ENCODE measurements around the gene COL16A1.

Gene COL16A1

DNA sequence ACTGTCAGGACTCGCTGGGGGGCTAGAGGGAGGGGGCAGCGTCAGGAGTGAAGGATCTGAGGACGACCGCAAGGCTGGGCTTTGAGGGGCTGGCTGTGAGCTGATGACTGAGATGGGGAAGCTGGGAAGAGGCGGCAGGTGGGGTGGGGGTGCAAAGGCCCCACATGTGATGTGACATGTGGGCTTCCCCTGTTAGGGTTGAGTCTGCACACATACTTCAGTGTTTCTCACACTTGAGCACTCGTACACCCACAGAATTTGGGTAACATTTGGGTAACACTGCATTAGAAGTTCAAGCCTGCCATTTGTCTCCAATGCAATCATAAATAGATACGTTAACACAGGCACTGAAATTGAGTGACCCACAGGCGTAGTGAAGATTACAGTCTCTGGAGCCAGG is 16.2 kb downstream of the COL16A1 start:
- DNase-seq (ENCODE audit: low spot score) = no peak

DNA sequence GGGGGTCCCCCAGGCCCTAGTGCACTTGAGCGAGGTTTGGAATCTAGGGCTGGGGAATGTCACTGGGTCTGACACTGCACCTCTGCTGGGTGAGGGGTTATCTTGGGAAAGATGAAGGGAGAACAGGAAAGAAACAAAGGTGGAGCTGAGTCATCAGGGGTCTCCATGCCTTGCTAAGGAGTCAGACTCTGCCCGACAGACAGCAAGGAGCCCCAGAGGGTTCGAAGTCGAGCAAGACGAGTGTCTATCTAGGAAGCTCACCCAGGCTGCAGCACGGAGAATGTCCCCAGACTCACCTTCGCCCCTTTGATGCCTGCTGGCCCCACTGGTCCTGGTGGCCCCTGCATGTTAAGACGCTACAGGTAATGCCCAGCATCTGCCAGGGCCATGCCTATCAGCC is 18.0 kb downstream of the COL16A1 start:
- DNase-seq (ENCODE audit: low spot score) = no peak

DNA sequence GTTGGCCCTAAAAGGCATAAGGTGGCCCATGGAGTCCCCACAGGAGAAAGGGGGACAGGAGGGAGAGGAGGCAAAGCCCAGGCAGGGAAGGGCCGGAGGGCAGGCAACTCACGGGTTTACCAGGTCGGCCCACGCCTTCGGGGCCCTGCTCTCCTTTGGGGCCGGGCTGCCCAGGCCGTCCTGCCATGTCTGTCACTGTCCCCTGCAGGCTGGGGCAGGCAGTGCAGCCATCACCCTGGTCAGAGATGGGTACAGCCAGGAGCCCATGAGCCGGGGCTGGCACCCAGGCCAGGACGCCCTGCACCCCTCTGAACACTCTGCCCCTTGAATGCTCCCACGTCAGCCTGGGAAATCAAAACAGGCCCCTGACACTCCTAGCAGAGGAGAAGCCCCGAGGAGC is 19.8 kb downstream of the COL16A1 start:
- DNase-seq (ENCODE audit: low spot score) = peak; percentile 79

DNA sequence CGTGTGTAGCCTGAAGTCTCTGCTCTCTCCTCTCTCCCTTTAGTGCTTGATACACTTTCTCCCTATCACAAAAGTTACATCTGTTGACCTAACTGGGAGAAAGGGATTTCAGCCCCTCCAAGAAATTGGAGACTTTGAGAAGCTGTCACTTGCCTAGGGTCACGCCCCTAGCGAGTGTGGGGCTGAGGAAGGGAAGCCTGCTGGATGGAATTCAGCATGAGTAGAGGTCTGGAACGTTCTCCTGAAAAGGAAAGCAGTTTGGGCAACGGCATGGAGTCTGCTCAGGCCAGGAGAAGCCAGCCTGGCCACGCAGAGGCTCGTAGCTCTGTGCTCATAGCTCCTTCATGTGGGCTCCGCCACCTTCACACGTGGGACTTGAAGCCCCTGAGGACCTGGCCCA is 22.4 kb downstream of the COL16A1 start:
- no peak for DNase-seq (ENCODE audit: low spot score)

DNA sequence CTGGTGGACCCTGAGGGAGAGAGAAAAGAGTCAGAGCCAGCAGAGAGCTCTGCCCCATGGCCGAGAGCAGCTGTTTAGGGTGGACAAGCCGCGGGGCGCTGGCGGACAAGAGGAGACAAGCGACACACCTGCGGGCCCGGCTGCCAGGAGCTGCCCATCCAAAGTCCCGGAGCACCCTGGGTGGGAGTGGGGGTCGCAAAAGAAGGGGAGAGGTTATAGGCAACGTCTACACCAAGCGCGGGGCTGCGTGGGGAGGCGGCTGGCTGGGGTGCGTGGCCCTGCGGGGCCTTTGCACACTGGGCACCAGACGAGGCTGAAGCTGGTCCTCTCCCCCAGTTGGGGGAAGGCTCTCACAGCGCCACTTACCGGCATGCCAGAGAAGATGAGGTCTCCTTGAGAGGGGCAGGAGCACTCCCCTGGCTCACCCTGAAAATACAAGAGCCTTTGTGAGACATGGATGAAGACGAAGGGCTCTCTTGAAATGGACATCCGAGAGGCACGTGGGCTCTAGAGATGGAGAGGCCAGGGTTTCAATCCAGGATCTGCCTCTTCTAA is 24.1 kb downstream of the COL16A1 start:
- DNase-seq (ENCODE audit: low spot score) = no peak

DNA sequence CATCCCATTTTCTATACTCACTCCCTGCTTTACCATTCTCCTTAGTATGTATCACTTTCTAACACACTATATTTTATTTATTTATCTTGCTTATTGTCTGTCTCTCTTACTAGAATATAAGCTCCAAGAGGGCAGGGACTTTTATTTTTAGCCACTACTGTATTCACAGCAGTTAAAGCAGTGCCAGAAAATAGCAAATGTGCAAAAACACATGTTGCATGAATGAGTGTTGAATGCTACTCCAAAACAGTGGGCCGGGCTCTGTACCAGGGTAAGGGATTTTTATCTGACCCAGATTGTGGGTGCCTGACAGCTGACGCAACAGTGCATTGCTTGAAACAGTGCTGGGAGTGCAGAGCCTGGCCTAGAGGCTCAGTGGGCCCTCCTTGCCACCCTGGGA is 24.7 kb downstream of the COL16A1 start:
- DNase-seq (ENCODE audit: low spot score) = no peak

DNA sequence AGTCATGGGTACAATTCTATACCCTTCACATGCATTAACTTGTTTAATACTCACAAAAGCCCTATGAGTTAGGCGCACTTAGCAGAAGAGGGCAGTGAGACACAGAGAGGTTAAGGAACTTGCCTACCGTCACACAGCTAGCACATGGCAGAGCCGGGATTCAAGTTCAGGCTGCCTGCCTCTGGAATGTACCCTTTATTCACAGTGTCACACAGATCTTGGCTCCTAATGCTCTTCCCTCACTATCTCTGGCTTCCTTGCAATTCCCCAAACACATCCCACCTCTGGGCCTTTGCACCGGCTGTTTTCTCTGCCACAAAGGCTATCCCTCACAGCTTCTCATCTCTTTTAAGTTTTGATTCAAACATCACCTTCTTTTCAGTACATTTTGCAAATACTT is 25.1 kb downstream of the COL16A1 start:
- DNase-seq (ENCODE audit: low spot score) = no peak

DNA sequence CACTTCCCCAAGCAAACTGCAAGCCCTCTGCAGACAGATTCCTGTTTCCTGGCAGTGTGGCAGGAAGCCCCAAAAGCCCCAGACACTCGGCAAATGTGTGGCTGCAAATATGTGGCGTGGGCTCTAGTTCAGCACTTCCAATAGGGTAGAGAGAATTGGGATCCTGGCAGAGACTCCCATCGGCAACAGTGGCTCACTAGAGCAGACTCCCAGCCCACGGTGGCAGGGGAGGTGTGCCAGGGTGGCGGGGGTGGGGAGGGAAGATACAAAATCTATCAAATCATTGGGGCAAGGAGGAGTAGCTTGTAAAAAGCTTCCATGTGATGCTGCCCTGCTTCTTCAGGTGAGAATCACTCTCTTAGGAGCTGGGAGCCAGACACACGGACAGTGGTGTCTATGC is 25.9 kb downstream of the COL16A1 start:
- no peak for DNase-seq (ENCODE audit: low spot score)

DNA sequence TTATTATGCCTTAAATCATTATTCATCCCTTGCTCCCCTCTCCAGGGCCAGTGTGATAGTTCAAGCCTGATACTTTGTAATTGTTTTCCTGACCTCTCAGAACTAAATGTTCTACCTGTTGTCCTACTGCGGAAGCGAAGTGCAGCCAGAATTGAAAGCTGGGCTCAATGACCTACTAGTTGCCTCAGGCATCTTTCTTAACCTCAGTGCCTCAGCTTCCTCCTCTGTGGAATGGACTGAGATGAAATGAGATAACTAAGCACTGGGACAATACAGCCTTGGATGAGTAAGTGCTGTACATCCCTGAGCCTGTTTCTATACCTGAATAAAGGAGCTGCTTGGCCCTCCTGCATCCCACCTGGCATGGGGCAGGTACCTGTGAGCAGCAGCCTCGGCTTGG is 26.4 kb downstream of the COL16A1 start:
- no peak for DNase-seq (ENCODE audit: low spot score)

DNA sequence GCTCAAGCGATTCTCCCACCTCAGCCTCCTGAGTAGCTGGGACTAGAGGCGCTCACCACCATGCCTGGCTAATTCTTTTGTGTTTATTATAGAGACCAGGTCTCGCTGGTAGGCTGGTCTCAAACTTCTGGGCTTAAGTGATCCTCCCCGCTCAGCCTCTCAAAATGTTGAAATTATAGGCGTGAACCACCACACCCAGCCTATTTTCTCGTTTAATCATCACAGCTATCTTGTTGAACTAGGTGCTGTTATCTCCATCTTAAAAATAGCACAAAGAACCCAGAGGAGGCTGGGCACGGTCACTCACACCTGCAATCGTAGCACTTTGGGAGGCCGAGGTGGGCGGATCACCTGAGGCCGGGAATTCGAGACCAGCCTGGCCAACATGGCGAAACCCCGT is 28.1 kb downstream of the COL16A1 start:
- no peak for DNase-seq (ENCODE audit: low spot score)

DNA sequence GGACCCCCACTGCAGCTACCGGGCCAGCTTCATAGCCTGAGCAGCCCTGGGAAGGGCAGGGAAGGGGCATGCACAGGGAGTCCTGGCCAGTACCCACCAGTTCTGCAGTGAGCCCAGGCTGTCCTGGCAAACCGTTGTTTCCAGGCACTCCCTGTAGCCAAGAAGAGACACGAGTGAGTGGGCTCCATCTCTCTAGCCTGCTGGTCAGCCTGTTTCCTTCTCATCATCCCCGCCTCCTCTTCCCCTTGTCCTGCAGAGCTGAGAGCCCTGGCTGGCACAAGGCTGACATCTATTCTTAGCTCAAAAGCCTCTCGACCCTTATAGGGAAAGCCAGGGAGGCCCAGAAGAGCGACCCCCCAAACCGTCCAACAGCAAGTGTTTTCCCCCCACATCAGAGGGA is 28.7 kb downstream of the COL16A1 start:
- DNase-seq (ENCODE audit: low spot score) = no peak

DNA sequence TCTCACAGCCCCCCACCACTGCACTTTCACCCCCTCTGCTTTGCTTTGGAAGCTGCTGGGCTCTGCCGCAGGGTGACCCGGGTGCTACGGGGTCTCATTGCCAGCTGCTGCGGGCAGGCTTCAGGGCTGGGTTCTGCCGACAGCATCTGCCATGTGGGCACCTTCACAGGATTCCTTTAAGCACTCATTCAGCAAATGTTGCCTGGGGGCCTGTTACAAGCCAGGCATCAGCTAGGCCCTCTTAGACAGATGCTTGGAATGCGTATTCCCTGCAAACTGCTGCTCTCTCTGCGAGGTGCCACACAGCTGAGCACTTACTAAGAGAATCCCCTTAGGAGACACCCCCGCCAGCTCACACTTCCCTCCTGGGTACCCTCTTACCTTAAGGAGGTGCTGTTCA is 29.2 kb downstream of the COL16A1 start:
- no peak for DNase-seq (ENCODE audit: low spot score)

DNA sequence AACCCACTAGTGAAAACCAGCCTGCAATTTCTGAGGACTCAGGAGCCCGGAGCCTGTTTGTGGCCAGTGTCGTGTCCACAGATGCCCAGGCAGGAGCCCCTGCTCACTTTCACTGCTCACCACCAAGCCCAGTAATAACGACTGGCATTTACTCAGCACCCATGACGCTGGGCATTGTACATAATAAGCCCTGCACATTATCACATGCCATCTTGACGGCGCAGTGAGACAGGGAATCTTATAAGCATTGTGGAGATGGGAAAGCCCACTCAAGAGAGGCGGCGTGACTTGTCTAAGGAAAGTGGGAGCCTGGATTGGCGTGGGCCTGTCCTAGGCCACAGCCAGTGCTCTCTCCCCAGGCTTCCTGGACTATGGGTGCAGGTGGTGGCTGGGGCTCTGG is 30.4 kb downstream of the COL16A1 start:
- no peak for DNase-seq (ENCODE audit: low spot score)

DNA sequence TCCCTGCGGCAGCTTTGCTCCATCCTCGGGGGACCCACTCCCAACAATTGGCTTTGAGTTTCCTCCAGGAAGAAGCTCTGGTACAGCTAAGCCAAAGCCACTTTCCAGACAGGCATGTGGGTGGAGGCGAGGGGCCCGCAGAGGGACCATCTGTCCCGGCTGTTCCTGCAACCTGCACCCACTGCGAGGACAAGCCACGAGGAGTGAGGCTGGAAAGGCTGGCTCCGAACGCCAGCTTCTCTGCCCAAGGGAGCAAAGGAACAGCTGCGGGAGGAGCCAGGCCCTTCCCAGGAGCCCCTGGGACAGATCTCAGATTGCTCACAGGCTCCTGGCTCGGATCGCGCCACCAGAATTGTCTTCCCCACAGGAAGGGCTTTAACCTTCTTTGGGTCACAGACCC is 30.8 kb downstream of the COL16A1 start:
- DNase-seq (ENCODE audit: low spot score) = no peak

DNA sequence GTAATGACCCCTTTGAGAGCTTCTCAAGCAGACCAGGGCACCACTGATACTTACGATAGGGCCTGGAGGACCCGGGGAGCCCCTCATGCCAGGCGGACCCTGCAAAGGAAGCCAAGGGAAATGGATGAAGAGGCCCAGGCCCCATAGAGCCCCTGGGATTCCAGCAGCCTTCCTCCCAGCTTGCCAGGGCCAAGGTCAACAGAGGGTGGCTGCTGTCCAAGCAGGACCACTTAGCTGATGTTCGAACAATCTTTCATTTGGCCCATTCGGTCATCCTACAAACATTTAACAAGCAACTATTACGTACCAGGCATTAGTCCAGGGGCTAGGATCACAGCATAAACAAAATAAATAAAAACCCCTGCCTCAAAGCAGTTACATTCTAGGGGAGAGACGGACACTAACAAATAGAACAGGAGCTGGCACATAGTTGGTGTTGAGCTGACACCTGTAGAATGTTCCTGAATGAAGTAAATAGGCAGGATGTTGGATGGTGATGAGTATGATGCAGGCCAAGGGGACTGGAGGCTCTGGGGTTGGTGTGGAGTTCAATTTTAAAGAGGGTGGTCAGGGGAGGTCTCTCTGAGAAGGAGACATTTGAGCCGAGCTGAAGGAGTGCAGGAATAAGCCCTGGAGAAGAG is 32.1 kb downstream of the COL16A1 start:
- DNase-seq (ENCODE audit: low spot score) = no peak

DNA sequence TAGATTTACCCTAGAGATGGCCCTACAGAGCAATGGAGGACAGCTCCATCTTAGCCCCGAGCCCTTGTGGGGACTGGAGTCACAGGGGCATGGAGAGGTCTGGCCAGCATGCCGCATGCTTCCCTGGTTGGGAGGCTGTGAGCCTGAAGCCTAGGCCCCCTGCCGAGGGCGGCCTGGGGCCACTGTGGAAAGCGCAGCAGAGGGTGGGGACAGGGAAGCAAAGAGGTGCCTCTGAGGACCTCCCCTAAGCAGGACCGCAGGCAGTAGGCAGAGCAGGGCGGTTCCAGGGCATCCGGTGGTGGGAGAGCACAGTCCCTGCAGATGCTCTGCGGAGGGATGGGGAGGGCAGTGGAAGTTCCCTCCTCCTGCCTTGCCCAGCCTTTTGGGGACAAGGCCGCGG is 32.7 kb downstream of the COL16A1 start:
- no peak for DNase-seq (ENCODE audit: low spot score)

DNA sequence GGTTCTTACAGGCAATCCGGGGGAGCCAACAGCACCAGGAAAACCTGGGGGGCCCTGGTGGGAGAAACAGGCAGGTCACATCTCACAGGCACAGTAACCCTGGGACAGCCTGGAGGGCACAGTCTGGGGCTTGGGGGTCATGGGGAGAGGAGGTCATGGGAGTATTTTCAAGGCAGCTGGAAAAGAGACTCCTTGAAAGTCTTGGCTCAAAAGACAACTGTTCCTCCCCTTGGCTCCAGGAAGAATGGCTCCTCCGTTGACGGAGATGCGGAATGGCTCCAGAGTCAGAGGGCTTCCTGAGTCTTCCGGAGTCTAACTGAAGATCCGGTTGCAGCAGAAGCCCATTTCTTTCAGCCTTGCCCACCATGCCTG is 33.2 kb downstream of the COL16A1 start:
- DNase-seq (ENCODE audit: low spot score) = no peak

DNA sequence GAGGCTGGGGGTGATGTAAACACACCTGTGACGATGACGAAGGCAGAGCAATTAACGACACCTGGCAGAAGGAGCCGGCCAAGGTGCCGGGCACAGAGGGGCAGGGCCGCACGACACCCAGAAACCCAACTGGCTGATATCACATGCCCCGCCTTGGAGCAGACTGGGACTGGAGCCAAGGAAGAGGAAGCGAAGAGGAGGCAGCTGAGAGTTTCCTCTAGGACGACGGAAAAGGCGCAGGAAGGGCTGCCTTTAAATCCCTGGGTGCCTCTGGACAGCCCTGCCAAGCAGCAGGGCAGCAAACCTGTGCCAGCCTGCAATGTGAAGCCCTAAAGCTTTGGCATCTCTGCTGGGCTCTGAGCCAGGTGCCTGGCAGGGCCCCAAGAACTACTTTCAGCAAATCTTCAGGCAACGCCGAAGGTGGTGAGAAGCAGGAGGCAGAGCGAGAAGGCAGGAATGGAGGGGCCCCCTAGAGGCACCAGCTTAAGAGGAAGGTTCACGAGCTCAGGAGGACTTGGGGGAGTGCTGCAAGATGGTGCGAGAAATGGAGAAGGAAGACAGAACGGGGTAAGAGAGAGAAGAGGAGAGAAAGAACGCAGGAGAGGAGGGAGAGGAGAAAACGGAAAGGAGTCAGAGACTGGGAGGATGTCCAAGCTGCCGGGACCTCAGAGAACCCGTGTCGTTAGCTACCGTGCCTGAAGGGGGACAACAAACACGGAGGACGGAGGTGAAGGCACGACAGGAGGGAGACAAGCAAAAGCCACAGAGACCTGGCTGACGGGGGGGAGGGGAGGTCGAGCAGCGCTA is 33.8 kb downstream of the COL16A1 start:
- peak; percentile 50 for DNase-seq (ENCODE audit: low spot score)

DNA sequence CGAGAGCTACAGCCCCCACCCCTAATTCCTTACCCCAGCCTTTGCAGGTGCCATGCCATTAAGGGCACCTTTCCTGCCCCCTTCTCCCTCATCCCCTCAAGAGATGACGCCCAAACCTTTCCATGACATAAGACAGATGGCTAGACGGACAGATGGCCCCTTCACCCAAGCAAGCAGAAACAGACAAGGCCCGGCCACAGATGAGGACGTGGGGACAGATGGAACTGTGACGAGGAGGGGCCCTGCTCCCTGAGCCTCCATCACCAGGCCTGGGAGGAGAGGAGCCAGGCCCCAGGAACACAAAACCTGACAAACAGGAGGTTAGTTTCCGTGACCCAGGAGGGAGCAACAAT is 34.4 kb downstream of the COL16A1 start:
- no peak for DNase-seq (ENCODE audit: low spot score)

DNA sequence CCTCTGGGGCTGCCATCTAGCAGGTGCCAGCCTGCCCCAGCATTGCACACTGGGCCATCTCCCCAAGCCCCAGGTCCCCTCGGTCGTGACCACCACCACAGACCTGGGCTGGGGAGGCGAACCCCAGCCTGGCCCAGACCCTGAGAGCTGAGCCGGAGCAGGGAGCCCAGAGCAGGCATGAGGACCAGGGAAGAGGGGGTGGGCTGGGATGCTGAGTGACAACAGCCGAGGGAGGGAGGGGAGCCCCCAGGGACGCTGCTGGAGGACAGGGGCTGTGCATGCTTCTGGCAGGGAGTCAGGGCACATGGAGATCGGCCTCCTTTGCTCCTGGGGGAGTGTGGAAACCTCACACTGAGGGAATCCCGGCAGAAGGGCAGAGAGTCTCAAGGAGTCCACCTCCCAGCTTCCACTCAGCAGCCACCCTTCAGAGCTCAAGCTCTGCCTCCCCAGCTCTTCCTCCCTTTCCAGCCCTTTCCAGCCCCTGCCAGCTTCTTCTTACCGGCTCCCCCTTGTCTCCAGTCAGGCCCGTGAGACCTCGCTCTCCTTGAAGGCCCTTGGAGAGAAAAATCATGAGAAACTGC is 35.4 kb downstream of the COL16A1 start:
- DNase-seq (ENCODE audit: low spot score) = no peak

DNA sequence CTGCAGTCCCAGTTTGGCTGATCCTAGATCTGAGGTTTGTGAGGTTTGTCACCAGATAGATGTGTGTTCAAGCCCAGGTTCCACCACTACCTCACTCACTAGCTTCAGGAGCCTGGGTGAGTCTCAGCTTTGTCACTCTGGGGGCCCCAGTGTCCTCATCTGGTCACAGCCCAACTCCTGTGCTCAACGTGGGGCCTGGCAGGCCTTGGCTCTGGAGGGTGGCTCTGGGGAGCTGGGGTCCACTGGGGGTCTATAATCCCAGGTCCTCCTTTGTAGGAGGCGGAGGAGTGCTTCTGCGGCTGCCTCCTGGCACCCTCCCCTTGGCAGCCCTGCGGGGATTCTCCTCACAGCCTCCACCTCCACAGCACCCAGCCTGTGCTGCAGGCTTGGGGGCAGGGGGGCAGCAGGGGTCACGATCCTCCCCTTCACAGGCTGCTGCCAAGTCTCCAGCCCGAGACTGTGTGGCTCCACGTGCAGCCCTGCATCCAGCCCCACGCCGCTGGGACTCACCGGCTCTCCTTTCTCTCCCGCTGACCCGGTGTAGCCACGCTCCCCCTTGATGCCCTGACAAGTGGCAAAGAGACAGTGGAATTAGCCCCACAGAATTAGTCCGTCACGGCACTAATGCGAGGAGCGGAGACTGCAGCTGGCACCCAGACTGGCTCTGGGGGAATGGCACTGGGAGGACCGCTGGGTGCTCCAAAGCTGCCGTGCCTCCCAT is 36.6 kb downstream of the COL16A1 start:
- DNase-seq (ENCODE audit: low spot score) = no peak

DNA sequence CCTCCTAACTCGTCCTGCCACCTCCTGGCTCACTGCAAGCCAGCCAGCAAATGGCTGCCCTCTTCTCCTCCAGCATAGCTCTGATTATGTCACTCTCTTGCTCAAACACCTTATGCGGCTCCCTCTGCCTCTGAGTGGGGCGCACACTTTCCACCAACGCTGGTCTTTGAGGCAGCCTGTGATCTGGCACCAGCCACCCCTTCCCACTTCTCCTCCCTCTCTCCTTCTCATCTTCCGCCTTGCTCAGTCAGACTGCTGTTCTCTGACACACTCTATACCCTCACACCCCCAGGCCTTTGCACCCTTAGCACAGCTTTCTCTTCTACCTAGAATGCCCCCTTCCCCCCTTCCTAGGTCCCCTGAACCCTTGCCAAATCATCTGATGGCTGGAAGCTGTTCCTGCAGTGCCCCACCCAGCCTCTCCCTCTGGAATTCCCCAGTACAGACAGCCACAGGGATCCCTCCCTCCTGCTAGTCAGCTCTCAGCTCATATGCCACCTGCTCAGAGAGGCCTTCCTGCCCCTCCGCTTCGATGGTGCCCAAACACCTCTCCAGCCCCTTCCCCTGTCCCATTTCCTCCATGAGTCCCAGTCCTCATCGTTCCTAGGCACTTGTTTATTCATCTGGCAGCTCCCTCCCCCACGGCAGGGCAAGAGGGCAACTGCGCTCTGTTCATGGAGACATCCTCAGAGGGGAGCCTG is 37.4 kb downstream of the COL16A1 start:
- no peak for DNase-seq (ENCODE audit: low spot score)
